Liver (tissue), 9 donors: ENCODE results near the gene HAUS5. TPM values are rescaled to one million over a fixed set of nuclear protein-coding genes. Genes with fewer than 3 reads are reported as not detected.

Experiments
- DNase-seq: peaks from one replicate; pipeline ENCODE4 v3.0.0-alpha.2; 2017; ENCODE audit warnings: low spot score
- H3K27ac ChIP-seq, 2 donors: one replicate each; pipeline ENCODE4 v1.7.0; 2013; ENCODE audit warnings: inconsistent platforms in 2 of 2, low read length in 2 of 2, control low read depth in 1 of 2, low read depth in 1 of 2, mild to moderate bottlenecking in 1 of 2
- H3K27me3 ChIP-seq, 4 donors: one replicate each; pipeline versions ENCODE4 v1.6.1 to v1.7.0; 2013; ENCODE audit warnings: low read length in 3 of 4, inconsistent platforms in 1 of 4, mild to moderate bottlenecking in 1 of 4, moderate library complexity in 1 of 4; ENCODE audit not compliant: control insufficient read depth in 4 of 4, insufficient read depth in 4 of 4
- H3K36me3 ChIP-seq, 4 donors: one replicate each; pipeline versions ENCODE4 v1.6.1 to v1.7.0; 2013; ENCODE audit warnings: low read length in 3 of 4, mild to moderate bottlenecking in 3 of 4, low read depth in 1 of 4, moderate library complexity in 1 of 4; ENCODE audit not compliant: control insufficient read depth in 4 of 4, insufficient read depth in 3 of 4
- H3K4me1 ChIP-seq, 4 donors: one replicate each; pipeline versions ENCODE4 v1.6.1 to v1.7.0; 2013; ENCODE audit warnings: low read length in 3 of 4, mild to moderate bottlenecking in 3 of 4, moderate library complexity in 1 of 4; ENCODE audit not compliant: control insufficient read depth in 4 of 4, insufficient read depth in 4 of 4
- H3K4me3 ChIP-seq, 3 donors: one replicate each; pipeline versions ENCODE4 v1.6.1 to v1.7.0; 2013; ENCODE audit warnings: low read length in 3 of 3, control low read depth in 1 of 3, low read depth in 1 of 3, mild to moderate bottlenecking in 1 of 3
- H3K9ac ChIP-seq, 2 donors: one replicate each; pipeline ENCODE4 v1.7.0; 2013; ENCODE audit warnings: low read length in 2 of 2, mild to moderate bottlenecking in 2 of 2, moderate library complexity in 2 of 2, control low read depth in 1 of 2, low read depth in 1 of 2
- H3K9me3 ChIP-seq, 4 donors: one replicate each; pipeline versions ENCODE4 v1.6.1 to v1.7.0; 2013; ENCODE audit warnings: low read length in 3 of 4; ENCODE audit not compliant: control insufficient read depth in 4 of 4
- ATF3 ChIP-seq: IDR thresholded peaks from 2 replicates; pipeline ENCODE4 v1.6.1; 2016; ENCODE audit warnings: antibody characterized with exemption
- CTCF ChIP-seq: fragments of 150-350 bp; IDR thresholded peaks from 2 replicates; pipeline ENCODE4 v1.5.1; 2017; ENCODE audit warnings: improper control_type of control experiment, low read depth, low read length; ENCODE audit not compliant: missing input control
- EGR1 ChIP-seq, 2 donors: IDR thresholded peaks; 2 replicates each; pipeline ENCODE4 v1.6.1; 2016 to 2018; ENCODE audit warnings: antibody characterized with exemption in 2 of 2, low read depth in 2 of 2
- FOXA1 ChIP-seq: IDR thresholded peaks from 2 replicates; pipeline ENCODE4 v1.6.1; 2016; ENCODE audit warnings: antibody characterized with exemption
- FOXA2 ChIP-seq: IDR thresholded peaks from 2 replicates; pipeline ENCODE4 v1.6.1; 2016; ENCODE audit warnings: antibody characterized with exemption
- GABPA ChIP-seq, 2 donors: IDR thresholded peaks in 1 of 2; conservative IDR thresholded peaks in 1 of 2; 2 replicates each; pipeline ENCODE4 v1.6.1; 2016; ENCODE audit warnings: antibody characterized with exemption in 2 of 2, mild to moderate bottlenecking in 1 of 2, moderate library complexity in 1 of 2
- HNF4A ChIP-seq, 2 donors: conservative IDR thresholded peaks; 2 replicates each; pipeline ENCODE4 v1.6.1; 2016; ENCODE audit warnings: antibody characterized with exemption in 2 of 2, mild to moderate bottlenecking in 2 of 2
- HNF4G ChIP-seq: IDR thresholded peaks from 2 replicates; pipeline ENCODE4 v1.6.1; 2016; ENCODE audit warnings: antibody characterized with exemption
- JUND ChIP-seq, 2 donors: IDR thresholded peaks; 2 replicates each; pipeline ENCODE4 v1.6.1; 2016; ENCODE audit warnings: antibody characterized with exemption in 2 of 2
- MAX ChIP-seq: IDR thresholded peaks from 2 replicates; pipeline ENCODE4 v1.6.1; 2016; ENCODE audit warnings: antibody characterized with exemption
- NR2F2 ChIP-seq: IDR thresholded peaks from 2 replicates; pipeline ENCODE4 v1.6.1; 2016; ENCODE audit warnings: antibody characterized with exemption
- RAD21 ChIP-seq, 2 donors: IDR thresholded peaks; 2 replicates each; pipeline ENCODE4 v1.6.1; 2016; ENCODE audit warnings: antibody characterized with exemption in 2 of 2, mild to moderate bottlenecking in 2 of 2
- REST ChIP-seq: IDR thresholded peaks from 2 replicates; pipeline ENCODE4 v1.6.1; 2016; ENCODE audit warnings: antibody characterized with exemption, mild to moderate bottlenecking
- RXRA ChIP-seq, 2 donors: IDR thresholded peaks; 2 replicates each; pipeline ENCODE4 v1.6.1; 2017 to 2018; ENCODE audit warnings: antibody characterized with exemption in 2 of 2, mild to moderate bottlenecking in 1 of 2
- SP1 ChIP-seq: IDR thresholded peaks from 2 replicates; pipeline ENCODE4 v1.6.1; 2018; ENCODE audit warnings: antibody characterized with exemption, mild to moderate bottlenecking
- TAF1 ChIP-seq: conservative IDR thresholded peaks from 2 replicates; pipeline ENCODE4 v1.6.1; 2016; ENCODE audit warnings: antibody characterized with exemption, mild to moderate bottlenecking
- YY1 ChIP-seq: IDR thresholded peaks from 2 replicates; pipeline ENCODE4 v1.6.1; 2016; ENCODE audit warnings: antibody characterized with exemption, mild to moderate bottlenecking
- ZBTB33 ChIP-seq: IDR thresholded peaks from 2 replicates; pipeline ENCODE4 v1.6.1; 2016; ENCODE audit warnings: antibody characterized with exemption
- WGBS: extraction: QIAGEN DNeasy Blood & Tissue Kit; methylation state at CpG from one replicate; pipeline ENCODE4 v1.1.7; 2013; 5-methylcytosine and 5-hydroxymethylcytosine counted together
- polyA plus RNA-seq, 2 donors: library from polyadenylated mRNA; stranded (reverse) in 1 of 2; unstranded in 1 of 2; fragments of 200-250 nt in 1 of 2; fragments of >200 nt in 1 of 2; fragmentation: Nextera tagmentation in 1 of 2; extraction: Ambion mirVana in 1 of 2; gene quantifications; one replicate each; pipeline versions ENCODE4 v1.2.1 to v1.2.3, GENCODE V29; 2013 to 2015
- total RNA-seq, 2 donors: library from RNA; depleted of rRNA; stranded (reverse); fragments of >200 nt; gene quantifications; one replicate each; pipeline ENCODE4 v1.2.3, GENCODE V29; 2014
- donor health status: healthy.
- donor health status: healthy.
- donor health status: healthy.
- donor health status: healthy.
- donor health status: healthy.

The HAUS5 gene
- total and polyA plus RNA-seq, 4 donors = 1.9 to 7.3 (median 2.3) TPM

GRCh38 chr19:35596366-35596999 is 16.1 kb upstream of the HAUS5 start:
- Histone ChIP-seq H3K27me3 (peaks cover 0 to 3% (median 0%) of the 10 kb centered on the region in 4 donors), H3K4me1 (no peaks in the 10 kb centered on the region), H3K4me3 (no peak overlapping the region), H3K36me3 (no peaks in the 10 kb centered on the region), H3K27ac (no peak overlapping the region), H3K9ac (no peak overlapping the region), H3K9me3 (no peaks in the 10 kb centered on the region)
- 70% methylated on average over 4 of the region's 4 CpGs for WGBS
- TF ChIP-seq NR2F2 (no peak), MAX (no peak), ATF3 (no peak), SP1 (no peak), HNF4G (no peak), TAF1 (no peak), CTCF (no peak), FOXA2 (no peak), HNF4A (conservative IDR thresholded peaks at IDR 0.05) (no peak), EGR1 (IDR thresholded peaks at IDR 0.05; ENCODE audit: low read depth in 2 of 2) (no peak), GABPA (IDR thresholded peaks at IDR 0.05 in 1 of 2, conservative IDR thresholded peaks at IDR 0.05 in 1 of 2) (no peak), REST (no peak), YY1 (no peak), FOXA1 (no peak), RXRA (IDR thresholded peaks at IDR 0.05) (no peak), JUND (IDR thresholded peaks at IDR 0.05) (no peak), RAD21 (IDR thresholded peaks at IDR 0.05) (no peak), ZBTB33 (no peak)
- no peak for DNase-seq
